H9 (cell line): Measurements from ENCODE around the gene CD180. TPM values are rescaled to one million over a fixed set of nuclear protein-coding genes. Genes with fewer than 3 reads are reported as not detected.

Source experiments
- DNase-seq: peaks from one replicate; pipeline ENCODE4 v3.0.0-alpha.2; 2017
- H2AFZ ChIP-seq: one replicate; pipeline ENCODE4 v1.6.1; 2013; ENCODE audit warnings: mild to moderate bottlenecking, low read length, control low read depth, moderate library complexity
- H2AK5ac ChIP-seq: 2 replicates; pipeline ENCODE4 v1.6.1; 2013; ENCODE audit warnings: low read length, control low read depth, mixed read lengths; ENCODE audit not compliant: insufficient read length
- H2BK120ac ChIP-seq: one replicate; pipeline ENCODE4 v1.6.1; 2013; ENCODE audit warnings: low read depth, mild to moderate bottlenecking, low read length, control low read depth, inconsistent platforms; ENCODE audit not compliant: poor library complexity, severe bottlenecking
- H2BK12ac ChIP-seq: 2 replicates; pipeline ENCODE4 v1.6.1; 2013; ENCODE audit warnings: low read length, control low read depth, mixed read lengths, low read depth; ENCODE audit not compliant: insufficient read length
- H2BK15ac ChIP-seq: 2 replicates; pipeline ENCODE4 v1.6.1; 2013; ENCODE audit warnings: low read depth, low read length, control low read depth
- H2BK20ac ChIP-seq: one replicate; pipeline ENCODE4 v1.6.1; 2013; ENCODE audit warnings: low read depth, mild to moderate bottlenecking, low read length, control low read depth, inconsistent platforms; ENCODE audit not compliant: poor library complexity, severe bottlenecking
- H2BK5ac ChIP-seq: 2 replicates; pipeline ENCODE4 v1.6.1; 2013; ENCODE audit warnings: low read length, control low read depth, mixed read lengths; ENCODE audit not compliant: insufficient read length
- H3K14ac ChIP-seq: 2 replicates; pipeline ENCODE4 v1.6.1; 2013; ENCODE audit warnings: low read length, control low read depth; ENCODE audit not compliant: insufficient read depth
- H3K18ac ChIP-seq: 2 replicates; pipeline ENCODE4 v1.6.1; 2013; ENCODE audit warnings: low read depth, mild to moderate bottlenecking, mixed read lengths, low read length, control low read depth; ENCODE audit not compliant: insufficient read length
- H3K23ac ChIP-seq: 2 replicates; pipeline ENCODE4 v1.6.1; 2013; ENCODE audit warnings: low read length, control low read depth, mixed read lengths, low read depth; ENCODE audit not compliant: insufficient read length
- H3K23me2 ChIP-seq: 2 replicates; pipeline ENCODE4 v1.6.1; 2013; ENCODE audit warnings: low read depth, mild to moderate bottlenecking, mixed read lengths, low read length, control low read depth; ENCODE audit not compliant: insufficient read length, poor library complexity, severe bottlenecking
- H3K27ac ChIP-seq: 2 replicates; pipeline ENCODE4 v1.5.1; 2013; ENCODE audit warnings: low read length, control low read depth, mixed read lengths, low read depth; ENCODE audit not compliant: insufficient read length
- H3K27me3 ChIP-seq: 2 replicates; pipeline ENCODE4 v1.6.1; 2013; ENCODE audit warnings: low read length, control low read depth, inconsistent platforms; ENCODE audit not compliant: insufficient read depth
- H3K4ac ChIP-seq: 2 replicates; pipeline ENCODE4 v1.6.1; 2013; ENCODE audit warnings: low read depth, mild to moderate bottlenecking, control low read depth, inconsistent platforms, low read length, moderate library complexity
- H3K4me1 ChIP-seq: 2 replicates; pipeline ENCODE4 v1.6.1; 2013; ENCODE audit warnings: low read length, control low read depth, inconsistent platforms; ENCODE audit not compliant: insufficient read depth
- H3K4me2 ChIP-seq: 2 replicates; pipeline ENCODE4 v1.6.1; 2013; ENCODE audit warnings: low read length, control low read depth, mixed read lengths; ENCODE audit not compliant: insufficient read length, insufficient read depth
- H3K56ac ChIP-seq: 2 replicates; pipeline ENCODE4 v1.6.1; 2013; ENCODE audit warnings: low read depth, mild to moderate bottlenecking, mixed read lengths, low read length, control low read depth; ENCODE audit not compliant: insufficient read length
- H3K79me1 ChIP-seq: 2 replicates; pipeline ENCODE4 v1.6.1; 2013; ENCODE audit warnings: low read depth, mild to moderate bottlenecking, moderate library complexity, low read length, control low read depth, inconsistent platforms; ENCODE audit not compliant: insufficient read depth, poor library complexity, severe bottlenecking
- H3K79me2 ChIP-seq: 2 replicates; pipeline ENCODE4 v1.6.1; 2013; ENCODE audit warnings: low read length, control low read depth, inconsistent platforms; ENCODE audit not compliant: insufficient read depth
- H3K9ac ChIP-seq: 2 replicates; pipeline ENCODE4 v1.6.1; 2013; ENCODE audit warnings: low read length, control low read depth, mixed read lengths; ENCODE audit not compliant: insufficient read length; ENCODE audit errors: extremely low read depth
- H3K9me3 ChIP-seq: one replicate; pipeline ENCODE4 v1.6.1; 2013; ENCODE audit warnings: low read depth, low read length, inconsistent platforms; ENCODE audit not compliant: control insufficient read depth
- H3T11ph ChIP-seq: one replicate; pipeline ENCODE4 v1.6.1; 2013; ENCODE audit warnings: mild to moderate bottlenecking, low read length, control low read depth, inconsistent platforms
- H4K20me1 ChIP-seq: one replicate; pipeline ENCODE4 v1.6.1; 2013; ENCODE audit not compliant: control insufficient read depth, insufficient read length, insufficient read depth
- H4K5ac ChIP-seq: 2 replicates; pipeline ENCODE4 v1.6.1; 2013; ENCODE audit warnings: low read depth, mild to moderate bottlenecking, mixed read lengths, low read length, control low read depth; ENCODE audit not compliant: insufficient read length
- H4K8ac ChIP-seq: replicated peaks from 2 replicates; pipeline ENCODE4 v1.6.1; 2013; ENCODE audit warnings: low read length, control low read depth, mixed read lengths, low read depth; ENCODE audit not compliant: insufficient read length
- H4K91ac ChIP-seq: 2 replicates; pipeline ENCODE4 v1.6.1; 2013; ENCODE audit warnings: low read depth, mild to moderate bottlenecking, moderate library complexity, mixed read lengths, low read length, control low read depth; ENCODE audit not compliant: insufficient read length
- H3K27ac Mint-ChIP-seq, 3 experiments: 2 replicates in 2 of 3; 3 replicates in 1 of 3; pipeline ENCODE4 v1.8.0; 2020 to 2021; ENCODE audit warnings: mixed read lengths in 3 of 3, mild to moderate bottlenecking in 1 of 3, moderate library complexity in 1 of 3
- H3K27me3 Mint-ChIP-seq: 2 replicates; pipeline ENCODE4 v1.8.0; 2021; ENCODE audit warnings: low read depth, mild to moderate bottlenecking, moderate library complexity, mixed read lengths
- H3K36me3 Mint-ChIP-seq, 3 experiments: 2 replicates in 2 of 3; 3 replicates in 1 of 3; pipeline ENCODE4 v1.8.0; 2020 to 2021; ENCODE audit warnings: low read depth in 3 of 3, mixed read lengths in 3 of 3; ENCODE audit not compliant: insufficient read depth in 1 of 3
- H3K4me1 Mint-ChIP-seq, 2 experiments: 2 replicates each; pipeline ENCODE4 v1.8.0; 2020; ENCODE audit warnings: mixed read lengths in 2 of 2
- H3K4me3 Mint-ChIP-seq, 2 experiments: 2 replicates in 1 of 2; 3 replicates in 1 of 2; pipeline ENCODE4 v1.8.0; 2020 to 2021; ENCODE audit warnings: mild to moderate bottlenecking in 2 of 2, mixed read lengths in 2 of 2, moderate library complexity in 1 of 2
- H3K9me3 Mint-ChIP-seq, 2 experiments: 2 replicates in 1 of 2; 3 replicates in 1 of 2; pipeline ENCODE4 v1.8.0; 2020; ENCODE audit warnings: mild to moderate bottlenecking in 2 of 2, mixed read lengths in 2 of 2, moderate library complexity in 1 of 2
- CTCF ChIP-seq: fragments of 200-600 bp; sonication (generic); conservative IDR thresholded peaks from 3 replicates; pipeline ENCODE4 v1.8.0; 2021; ENCODE audit warnings: antibody characterized with exemption, mild to moderate bottlenecking
- WGBS: extraction: QIAGEN DNeasy Blood & Tissue Kit; methylation state at CpG from one replicate; pipeline ENCODE4 v1.1.7; 2013; ENCODE audit warnings: missing lambda C conversion rate, low lambda C conversion rate, mixed read lengths; ENCODE audit not compliant: insufficient read length; ENCODE audit errors: extremely low coverage; 5-methylcytosine and 5-hydroxymethylcytosine counted together
- total RNA-seq: library from RNA; stranded (reverse); gene quantifications from 2 replicates; pipeline ENCODE4 v1.2.1, GENCODE V29; 2021

CD180 gene
- total RNA-seq, 1 experiment from 2014 or later: not detected

- Histone ChIP-seq H4K20me1 (no peaks in the 10 kb centered on the region), H2BK120ac (no peak overlapping the region), H4K91ac (no peak overlapping the region), H3K4ac (no peak overlapping the region), H2BK12ac (no peak overlapping the region), H3K23me2 (no peaks in the 10 kb centered on the region), H4K5ac (no peak overlapping the region), H3K23ac (no peak overlapping the region), H2AFZ (no peak overlapping the region), H3K27me3 (no peaks in the 10 kb centered on the region), H3K4me2 (no peak overlapping the region), H3K79me1 (no peaks in the 10 kb centered on the region), H2BK20ac (no peak overlapping the region), H3K79me2 (no peaks in the 10 kb centered on the region), H3T11ph (no peak overlapping the region), H2BK15ac (no peak overlapping the region), H3K9me3 (no peaks in the 10 kb centered on the region), H2AK5ac (no peak overlapping the region), H3K18ac (no peak overlapping the region), H3K4me1 (peaks cover 7% of the 10 kb centered on the region; the same call in 1 of the 2 replicates), H3K27ac (no peak overlapping the region), H2BK5ac (no peak overlapping the region), H4K8ac (no peak overlapping the region), H3K14ac (no peak overlapping the region), H3K9ac (no peak overlapping the region), H3K56ac (no peak overlapping the region)
- TF ChIP-seq CTCF: no peak
- Mint-ChIP-seq H3K27me3 (no peaks in the 10 kb centered on the region; the same call in none of the 2 replicates), H3K9me3 (peaks cover 11 to 16% of the 10 kb centered on the region in 2 experiments), H3K36me3 (peaks cover 5 to 17% (median 7%) of the 10 kb centered on the region in 3 experiments; a peak in 6 of 7 replicates), H3K27ac (peak overlapping the region in 2 of 3 experiments; percentile 11 to 31; a peak in 3 of 7 replicates), H3K4me3 (no peak overlapping the region), H3K4me1 (peaks cover 19 to 22% of the 10 kb centered on the region in 2 experiments)
- DNase-seq: no peak
- no CpG with 5 or more reads among the region's 5 CpGs for WGBS
Observed at GRCh38 chr5:67190861-67191260, 5.7 kb downstream of the CD180 start.
